IPS-18c (cell line): ENCODE measurements around the gene SFTA2.
"Not testable (repeated sequence)": the region's sequence is repeated elsewhere in the genome, so short reads cannot be mapped to it uniquely, and the experiment has no call there.

Experiments
- H3K4me3 ChIP-seq: 2 replicates; pipeline ENCODE4 v1.7.0; 2013; ENCODE audit warnings: low read depth, mild to moderate bottlenecking, low read length, moderate library complexity; ENCODE audit not compliant: insufficient read depth
- H3K9me3 ChIP-seq: one replicate; pipeline ENCODE4 v1.6.1; 2013; ENCODE audit warnings: mild to moderate bottlenecking, low read length, moderate library complexity; ENCODE audit not compliant: control insufficient read depth, insufficient read depth

SFTA2 gene

GRCh38 chr6:30931969-30932645, at the start of gene SFTA2:
Gene SFTA2, minus strand, starts transcription at chr6:30932170. Its CDS starts 74 bp downstream, at chr6:30932096.
- Histone ChIP-seq H3K9me3 (peaks cover 2% of the 10 kb centered on the region), H3K4me3 (no peak within 1 kb of the TSS)

GRCh38 chr6:30979690-30980089, 47.7 kb upstream of the SFTA2 start:
- no peak overlapping the region for H3K4me3 ChIP-seq
- H3K9me3 ChIP-seq: no peaks in the 10 kb centered on the region

- Histone ChIP-seq H3K4me3 (no peak overlapping the region), H3K9me3 (no peaks in the 10 kb centered on the region)
Measured at GRCh38 chr6:30979141-30979540, 47.2 kb upstream of the SFTA2 start.

DNA sequence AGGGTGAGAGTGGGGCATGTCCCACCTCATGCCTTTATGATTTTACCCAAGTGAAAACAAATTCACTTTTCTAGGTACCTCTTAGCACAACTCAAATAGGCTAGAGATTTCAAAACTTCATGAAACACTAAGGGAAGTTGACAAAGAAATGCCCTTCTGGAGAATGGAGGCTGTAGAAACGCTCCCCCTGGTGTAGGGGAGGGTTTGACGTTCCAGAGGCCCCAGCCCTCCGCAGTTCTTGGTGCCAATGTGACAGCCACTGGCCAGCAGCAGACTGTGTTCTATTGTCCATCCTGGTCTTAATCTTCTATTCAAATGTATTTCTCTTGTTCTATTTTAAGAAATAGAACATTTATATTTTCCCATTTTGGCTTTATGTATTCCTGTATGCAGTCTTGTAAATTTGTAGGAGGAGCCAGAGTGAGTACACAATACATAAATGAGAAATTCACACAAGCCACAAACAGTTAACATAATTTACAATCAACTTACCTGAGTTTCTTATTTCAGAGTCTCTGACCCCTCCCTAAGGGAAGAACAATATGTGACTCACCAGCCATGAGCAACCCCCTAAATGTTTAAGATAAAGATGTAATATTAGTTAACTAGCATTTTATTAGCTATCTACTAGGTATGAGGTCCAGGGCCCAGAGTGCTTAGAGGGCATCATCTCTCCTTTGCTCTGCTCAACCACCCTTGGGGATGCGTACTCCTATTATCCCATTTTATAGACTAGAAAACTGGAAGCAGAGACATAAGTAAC, 42.7 kb upstream of the SFTA2 start:
- Histone ChIP-seq H3K4me3 (no peak overlapping the region), H3K9me3 (no peaks in the 10 kb centered on the region)

- Histone ChIP-seq H3K4me3 (no peak overlapping the region), H3K9me3 (no peaks in the 10 kb centered on the region)
Measured at GRCh38 chr6:30972816-30973215, 40.8 kb upstream of the SFTA2 start.

DNA sequence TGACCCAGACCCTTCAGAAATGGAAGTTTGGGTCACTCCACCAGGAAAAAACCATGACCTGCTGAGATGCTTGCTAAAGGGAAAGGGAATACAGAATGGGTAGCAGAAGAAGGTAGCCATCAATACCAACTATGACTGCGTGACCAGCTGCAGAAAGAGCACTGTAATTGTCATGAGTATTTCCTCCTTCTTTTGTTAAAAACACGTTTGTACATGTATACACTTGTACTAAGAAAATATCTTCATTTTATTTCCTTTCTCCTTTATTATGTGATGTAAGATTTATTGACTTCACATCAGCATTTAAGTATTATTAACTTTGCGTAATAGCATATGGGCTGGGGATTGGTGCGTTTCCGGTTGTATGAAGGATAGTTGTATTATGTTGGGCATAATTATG, 39.0 kb upstream of the SFTA2 start:
- H3K4me3 ChIP-seq: no peak overlapping the region
- no peaks in the 10 kb centered on the region for H3K9me3 ChIP-seq

GRCh38 chr6:30969171-30969570, 37.2 kb upstream of the SFTA2 start:
- H3K4me3 ChIP-seq, H3K9me3 ChIP-seq: not testable (repeated sequence)

DNA sequence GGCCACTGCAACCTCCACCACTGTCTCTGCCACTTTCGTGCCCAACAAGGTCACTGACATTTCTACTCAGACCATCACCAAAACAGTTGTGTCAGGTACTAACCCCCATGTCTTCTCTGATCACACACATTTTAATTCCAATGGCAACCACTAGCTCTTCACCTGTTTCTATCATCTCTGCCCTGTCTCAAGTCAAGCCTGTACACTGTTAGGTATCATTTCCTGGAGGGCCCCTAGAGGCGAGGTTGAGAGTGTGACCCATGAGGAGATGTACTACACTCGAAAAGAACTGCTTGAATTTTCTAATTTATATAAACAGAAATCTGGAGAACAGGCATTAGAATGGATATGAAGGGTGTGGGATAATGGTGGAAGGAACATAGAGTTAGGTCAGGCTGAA, 34.2 kb upstream of the SFTA2 start:
- no peak overlapping the region for H3K4me3 ChIP-seq
- H3K9me3 ChIP-seq: no peaks in the 10 kb centered on the region

DNA sequence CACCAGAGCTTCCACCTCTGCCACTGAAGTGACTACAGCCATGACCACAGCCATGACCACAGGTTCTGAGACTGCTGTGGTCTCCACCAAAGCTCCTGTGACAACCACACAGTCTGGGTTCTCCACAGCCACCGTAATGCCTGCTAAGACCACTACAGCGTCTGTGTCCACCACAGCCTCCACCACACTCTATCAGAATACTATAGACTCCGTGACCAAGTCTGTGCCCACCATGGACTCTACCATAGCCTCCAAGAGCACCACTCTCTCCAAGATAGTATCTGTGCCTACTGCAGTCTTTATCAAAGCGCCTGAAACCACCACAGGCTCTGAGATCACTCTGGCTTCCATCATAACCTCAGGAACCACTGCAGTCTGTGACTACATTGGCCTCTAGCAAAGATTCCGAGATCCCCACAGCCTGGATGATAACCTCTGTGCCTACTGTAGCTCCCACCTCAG, 33.2 kb upstream of the SFTA2 start:
- Histone ChIP-seq H3K9me3 (no peaks in the 10 kb centered on the region), H3K4me3 (no peak overlapping the region)

DNA sequence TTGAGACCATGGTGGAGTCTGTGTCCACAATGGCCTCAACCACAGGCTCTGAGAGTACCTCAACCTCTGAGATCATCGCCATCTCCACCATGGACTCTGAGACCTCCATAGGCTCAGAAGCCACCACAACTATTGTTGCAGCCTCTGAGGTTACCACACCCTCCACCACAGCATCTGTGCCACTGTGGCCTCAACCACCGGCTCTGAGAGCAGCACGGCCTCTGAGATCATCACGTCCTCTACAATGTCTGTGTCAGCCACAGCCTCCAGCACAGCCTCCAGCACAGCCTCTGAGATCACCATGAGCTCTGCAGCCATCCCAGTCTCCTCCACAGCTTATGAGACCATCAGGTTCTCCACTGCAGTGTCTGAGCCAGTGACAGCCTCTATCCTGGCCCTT, 32.1 kb upstream of the SFTA2 start:
- Histone ChIP-seq H3K9me3 (no peaks in the 10 kb centered on the region), H3K4me3 (no peak overlapping the region)

DNA sequence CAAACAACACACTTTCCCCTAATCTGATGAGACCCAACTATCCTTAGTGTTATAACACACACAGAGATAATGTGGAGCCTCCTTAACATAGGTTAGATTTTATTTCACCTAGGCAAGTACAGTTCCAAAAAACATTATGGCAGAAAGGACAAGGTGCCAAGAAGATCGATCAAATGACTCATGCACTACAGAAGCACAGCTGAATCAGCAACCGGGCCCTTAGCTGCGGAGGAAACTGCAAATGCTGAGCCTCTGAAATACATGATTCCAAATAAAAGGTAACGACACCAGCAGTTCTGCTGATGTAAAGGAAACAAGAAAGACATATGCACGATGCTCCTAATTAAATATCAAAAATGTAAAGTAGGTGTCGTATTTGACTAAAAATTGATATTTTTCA, 31.7 kb upstream of the SFTA2 start:
- H3K9me3 ChIP-seq: no peaks in the 10 kb centered on the region
- H3K4me3 ChIP-seq: no peak overlapping the region

- H3K9me3 ChIP-seq: no peaks in the 10 kb centered on the region
- no peak overlapping the region for H3K4me3 ChIP-seq
Measured at GRCh38 chr6:30962716-30963115, 30.7 kb upstream of the SFTA2 start.

DNA sequence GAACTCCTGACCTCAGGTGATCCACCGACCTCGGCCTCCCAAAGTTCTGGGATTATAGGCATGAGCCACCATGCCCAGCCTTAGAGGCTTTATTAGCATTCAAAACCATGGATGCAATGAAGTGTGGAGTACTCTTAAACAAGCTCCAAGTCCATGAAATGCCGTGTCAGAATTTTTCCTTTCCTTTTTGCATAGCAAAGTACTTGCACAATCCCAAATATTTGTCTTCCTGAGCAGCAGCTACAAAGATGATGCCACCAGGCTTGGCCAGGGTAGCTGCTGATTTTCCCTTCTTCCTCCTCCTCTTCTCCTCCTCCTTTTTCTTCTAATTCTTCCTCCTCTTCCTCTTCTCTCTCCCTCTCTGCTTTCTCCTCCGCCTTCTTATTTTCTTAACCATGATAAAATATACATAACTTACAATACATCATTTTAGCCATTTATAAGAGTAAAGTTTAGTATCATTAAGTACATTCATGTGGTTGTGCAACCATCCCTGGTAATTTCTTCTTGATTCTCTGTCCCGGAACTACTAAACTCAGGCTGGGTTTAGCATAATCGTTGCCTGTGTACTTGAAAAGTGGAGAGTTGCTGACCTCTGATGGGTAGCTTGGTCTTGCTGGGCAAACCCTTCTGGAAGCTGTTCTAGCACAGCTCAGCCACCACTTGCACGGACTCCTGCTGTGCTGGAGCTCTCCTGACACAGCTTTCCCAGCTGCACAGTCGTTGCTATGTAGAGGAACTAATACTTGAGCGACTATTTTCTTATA, 29.1 kb upstream of the SFTA2 start:
- Histone ChIP-seq H3K9me3 (no peaks in the 10 kb centered on the region), H3K4me3 (no peak overlapping the region)

GRCh38 chr6:30957716-30958115, 25.7 kb upstream of the SFTA2 start:
- H3K9me3 ChIP-seq: no peaks in the 10 kb centered on the region
- no peak overlapping the region for H3K4me3 ChIP-seq

DNA sequence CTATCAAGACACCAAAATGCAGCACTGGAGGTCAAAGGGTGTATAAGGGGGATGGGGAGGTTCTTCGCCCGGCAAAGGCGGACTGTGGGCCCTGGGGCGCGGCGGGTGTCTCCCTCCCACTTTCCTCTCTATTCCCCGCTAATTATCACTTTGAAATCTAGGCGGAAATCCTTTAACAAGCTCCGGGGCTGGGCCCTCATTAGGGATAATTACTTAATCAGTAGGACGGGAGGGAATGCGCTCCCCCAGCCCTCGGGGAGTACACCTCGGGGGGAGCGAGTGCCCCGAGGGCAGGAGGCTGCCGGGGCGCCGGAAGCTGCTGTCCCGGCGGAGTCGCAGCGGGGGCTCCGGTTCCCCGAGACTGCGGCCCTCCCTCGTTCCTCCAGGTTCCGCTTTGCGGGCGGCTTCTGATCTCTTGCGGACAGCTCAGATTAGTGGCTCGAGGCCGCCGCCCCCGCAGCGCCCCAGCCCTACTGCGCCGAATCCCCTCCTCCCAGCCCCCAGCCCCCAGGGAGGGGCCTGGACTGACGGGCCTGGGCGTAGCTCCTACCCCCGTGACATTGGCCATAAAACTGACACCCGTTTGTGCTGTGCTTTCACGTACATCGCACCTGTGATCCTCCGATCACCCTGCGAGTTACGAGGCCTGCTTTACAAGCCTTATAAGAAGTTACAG, 23.5 kb upstream of the SFTA2 start:
- Histone ChIP-seq H3K9me3 (no peaks in the 10 kb centered on the region), H3K4me3 (peak overlapping the region; percentile 59)

- peak overlapping the region; percentile 59; the same call in 1 of the 2 replicates for H3K4me3 ChIP-seq
Measured at GRCh38 chr6:30954631-30955366, 22.8 kb upstream of the SFTA2 start.

More at GRCh38 chr6:30954631-30955366, 22.8 kb upstream of the SFTA2 start:
- H3K9me3 ChIP-seq: no peaks in the 10 kb centered on the region
